ENCODE results near the gene ZNF662.

ZNF662 gene

GRCh38 chr3:42865256-42865655, 40.7 kb upstream of the ZNF662 start:
- Histone ChIP-seq H3K4me3 (replicated peaks; ENCODE audit: insufficient read depth, low read length) (no peak overlapping the region), H3K27me3 (ENCODE audit: insufficient read depth, poor library complexity, severe bottlenecking) (no peaks in the 10 kb centered on the region), H3K27ac (replicated peaks) (no peak overlapping the region)
- DNase-seq (ENCODE audit: low read depth in 1 of 2, low spot score in 1 of 2) = no peak
- TF ChIP-seq REST (IDR thresholded peaks at IDR 0.05; ENCODE audit: insufficient replicate concordance, low read depth) (no peak), CTCF (IDR thresholded peaks at IDR 0.05; ENCODE audit: insufficient read depth, low read length) (no peak), GABPA (IDR thresholded peaks at IDR 0.05; ENCODE audit: low read depth) (no peak), SPI1 (IDR thresholded peaks at IDR 0.05; ENCODE audit: borderline replicate concordance, low read depth) (no peak), POLR2AphosphoS5 (IDR thresholded peaks at IDR 0.05; ENCODE audit: low read depth) (no peak)

- TF ChIP-seq GABPA (IDR thresholded peaks at IDR 0.05; ENCODE audit: low read depth) = no peak
- no peak for TF ChIP-seq SPI1 (IDR thresholded peaks at IDR 0.05; ENCODE audit: borderline replicate concordance, low read depth)
- H3K4me3 ChIP-seq (replicated peaks; ENCODE audit: insufficient read depth, low read length) = no peak overlapping the region
- no peak overlapping the region for H3K27ac ChIP-seq (replicated peaks)
- DNase-seq (ENCODE audit: low read depth in 1 of 2, low spot score in 1 of 2) = no peak
- H3K27me3 ChIP-seq (ENCODE audit: insufficient read depth, poor library complexity, severe bottlenecking) = no peaks in the 10 kb centered on the region
Measured at GRCh38 chr3:42867138-42867537, 38.8 kb upstream of the ZNF662 start.

- H3K27me3 ChIP-seq (ENCODE audit: insufficient read depth, poor library complexity, severe bottlenecking) = no peaks in the 10 kb centered on the region
- H3K4me3 ChIP-seq (replicated peaks; ENCODE audit: insufficient read depth, low read length) = no peak overlapping the region
- DNase-seq (ENCODE audit: low read depth in 1 of 2, low spot score in 1 of 2) = no peak
- TF ChIP-seq REST (IDR thresholded peaks at IDR 0.05; ENCODE audit: insufficient replicate concordance, low read depth) (no peak), CTCF (IDR thresholded peaks at IDR 0.05; ENCODE audit: insufficient read depth, low read length) (no peak), POLR2AphosphoS5 (IDR thresholded peaks at IDR 0.05; ENCODE audit: low read depth) (no peak), SPI1 (IDR thresholded peaks at IDR 0.05; ENCODE audit: borderline replicate concordance, low read depth) (no peak), GABPA (IDR thresholded peaks at IDR 0.05; ENCODE audit: low read depth) (no peak)
- no peak overlapping the region for H3K27ac ChIP-seq (replicated peaks)
Measured at GRCh38 chr3:42868841-42869240, 37.1 kb upstream of the ZNF662 start.

GRCh38 chr3:42871592-42872196, 34.2 kb upstream of the ZNF662 start:
- Histone ChIP-seq H3K27ac (replicated peaks) (no peak overlapping the region), H3K27me3 (ENCODE audit: insufficient read depth, poor library complexity, severe bottlenecking) (no peaks in the 10 kb centered on the region), H3K4me3 (replicated peaks; ENCODE audit: insufficient read depth, low read length) (no peak overlapping the region)
- TF ChIP-seq CTCF (IDR thresholded peaks at IDR 0.05; ENCODE audit: insufficient read depth, low read length) (no peak), POLR2AphosphoS5 (IDR thresholded peaks at IDR 0.05; ENCODE audit: low read depth) (no peak), SPI1 (IDR thresholded peaks at IDR 0.05; ENCODE audit: borderline replicate concordance, low read depth) (no peak), REST (IDR thresholded peaks at IDR 0.05; ENCODE audit: insufficient replicate concordance, low read depth) (no peak), GABPA (IDR thresholded peaks at IDR 0.05; ENCODE audit: low read depth) (no peak)
- DNase-seq (ENCODE audit: low read depth in 1 of 2, low spot score in 1 of 2) = no peak

Measured in HL-60 (cell line).